ENCODE results near the gene TFAP2C. TPM values are rescaled to one million over a fixed set of nuclear protein-coding genes. Genes with fewer than 3 reads are reported as not detected.

Gene TFAP2C
- total and polyA plus RNA-seq, 2 donors (not counting 3 experiments of a cell fraction or from before 2014, with no cell fraction given): 0.06 TPM; not detected in 1

GRCh38 chr20:56604673-56605072 lies 24.4 kb upstream of the TFAP2C start:
- DNase-seq (ENCODE audit: low read depth, low spot score) (no peak), FAIRE-seq (no peak)
- no peak for TF ChIP-seq FOS (IDR thresholded peaks at IDR 0.05; ENCODE audit: borderline replicate concordance, insufficient read depth, low read length)
- TF ChIP-seq MYC (IDR thresholded peaks at IDR 0.05; ENCODE audit: low read depth, low read length): no peak
- no peak for TF ChIP-seq CTCF (IDR thresholded peaks at IDR 0.05; ENCODE audit: extremely low read depth in 1 of 2, insufficient read depth in 1 of 2, low read depth in 1 of 2, low read length in 2 of 2)
- no peak for TF ChIP-seq GATA2 (IDR thresholded peaks at IDR 0.05; ENCODE audit: insufficient read depth, insufficient read length, low read depth, low read length)
- TF ChIP-seq POLR2AphosphoS5 (IDR thresholded peaks at IDR 0.05; ENCODE audit: insufficient read depth, low read depth, low read length): no peak
- no peak for TF ChIP-seq MAX (IDR thresholded peaks at IDR 0.05; ENCODE audit: insufficient read depth, insufficient read length)
- no peak for TF ChIP-seq POLR2A (IDR thresholded peaks at IDR 0.05; ENCODE audit: low read depth, low read length)
- no peak for TF ChIP-seq JUN (IDR thresholded peaks at IDR 0.05; ENCODE audit: borderline replicate concordance, insufficient read depth, insufficient read length, low read depth)
- no peak for TF ChIP-seq EZH2 (IDR thresholded peaks at IDR 0.05; ENCODE audit: borderline replicate concordance, low read depth, low read length, severe bottlenecking)
- intact Hi-C loops (cut with micrococcal nuclease) (no loop called here), dilution Hi-C loops (cut with MboI; ENCODE audit: extremely low pct_ligation_motif_present, low sequenced_read_pairs) (no loop called here)
- H3K9ac ChIP-seq (replicated peaks; ENCODE audit: extremely low read depth, insufficient read depth, low read length): no peak overlapping the region
- no peaks in the 10 kb centered on the region for H3K4me1 ChIP-seq (ENCODE audit: control insufficient read depth, extremely low read depth, insufficient read depth, low read length)
- no peak overlapping the region for H3K27ac ChIP-seq (ENCODE audit: insufficient read depth, low read depth, low read length)
- ChIA-PET CTCF (no interaction called here), POLR2A (no interaction called here)
- H3K4me2 ChIP-seq (ENCODE audit: insufficient read depth, low read length): no peak overlapping the region
- no TSS peak for BruUV-seq (replicated peaks)
- no peaks in the 10 kb centered on the region for H3K36me3 ChIP-seq (ENCODE audit: control insufficient read depth in 2 of 2, extremely low read depth in 1 of 2, insufficient read depth in 2 of 2, low read length in 2 of 2)
- no peaks in the 10 kb centered on the region for H3K9me3 ChIP-seq (replicated peaks; ENCODE audit: control insufficient read depth, insufficient read depth, low read length)
- no peaks in the 10 kb centered on the region for H3K9me1 ChIP-seq (replicated peaks; ENCODE audit: control insufficient read depth, extremely low read depth, insufficient read depth, low read length)
- no peaks in the 10 kb centered on the region for H3K27me3 ChIP-seq (ENCODE audit: control insufficient read depth in 2 of 2, insufficient read depth in 2 of 2, low read length in 2 of 2)
- H2AFZ ChIP-seq (ENCODE audit: low read depth, low read length): no peak overlapping the region
- H4K20me1 ChIP-seq (replicated peaks; ENCODE audit: control insufficient read depth, extremely low read depth, insufficient read depth, low read length): no peaks in the 10 kb centered on the region
- no peaks in the 10 kb centered on the region for H3K79me2 ChIP-seq (ENCODE audit: control insufficient read depth, insufficient read depth, low read length)
- no peak overlapping the region for H3K4me3 ChIP-seq (replicated peaks in 1 of 3; ENCODE audit: insufficient read depth in 1 of 3, low read depth in 1 of 3, low read length in 3 of 3)

All from endothelial cell of umbilical vein (primary cell).